ENCODE measurements around the gene TMEM178B. TPM values are rescaled to one million over a fixed set of nuclear protein-coding genes. Genes with fewer than 3 reads are reported as not detected.
A peak's percentile ranks its signal among the peaks of the same experiment; 100 is the strongest.

Gene TMEM178B
- total RNA-seq, 1 donor from 2014 or later: 38.2 TPM

DNA sequence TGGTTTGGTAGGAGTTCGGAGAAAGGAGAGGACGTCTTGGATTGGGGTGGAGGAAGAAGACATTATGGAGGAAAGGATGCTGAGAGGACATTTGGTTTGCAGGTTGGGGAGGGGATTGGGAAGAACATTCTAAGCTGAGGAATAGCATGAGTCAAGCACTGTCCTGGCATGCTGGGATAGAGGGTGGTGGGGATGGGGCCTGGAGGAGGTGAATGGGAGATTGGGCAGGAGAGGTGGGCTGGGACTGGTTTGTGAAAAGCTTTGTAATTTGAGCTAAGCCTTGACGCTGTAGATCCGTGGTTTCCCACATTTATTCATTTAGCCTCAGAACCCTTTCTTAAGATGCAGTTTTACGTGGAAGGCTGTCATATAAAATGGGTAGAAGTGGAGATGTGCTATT is 52.2 kb downstream of the TMEM178B start:
- intact Hi-C loops (cut with micrococcal nuclease): no loop called here
- ATAC-seq: no peak
- no peak for DNase-seq

DNA sequence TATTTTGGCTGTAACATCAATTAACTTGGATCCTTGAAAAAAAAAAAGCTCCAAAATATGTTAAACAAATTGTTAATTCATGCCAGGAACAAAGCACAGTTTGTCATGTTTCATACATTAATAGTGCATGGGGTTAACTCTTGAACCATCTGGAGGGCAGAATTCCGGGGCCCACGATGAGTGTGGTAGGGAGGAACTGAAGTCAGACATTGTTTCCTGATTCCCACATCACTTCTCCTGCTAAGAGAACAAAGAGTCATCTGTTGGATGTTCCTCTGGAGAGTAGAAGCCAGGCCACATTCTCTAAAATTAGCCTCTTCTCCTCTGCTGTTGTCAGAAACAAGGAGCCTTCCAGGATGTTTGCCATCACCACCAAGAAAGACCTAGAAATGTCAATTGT is 54.6 kb downstream of the TMEM178B start:
- intact Hi-C loops (cut with micrococcal nuclease): no loop called here
- no peak for DNase-seq
- no peak for ATAC-seq

DNA sequence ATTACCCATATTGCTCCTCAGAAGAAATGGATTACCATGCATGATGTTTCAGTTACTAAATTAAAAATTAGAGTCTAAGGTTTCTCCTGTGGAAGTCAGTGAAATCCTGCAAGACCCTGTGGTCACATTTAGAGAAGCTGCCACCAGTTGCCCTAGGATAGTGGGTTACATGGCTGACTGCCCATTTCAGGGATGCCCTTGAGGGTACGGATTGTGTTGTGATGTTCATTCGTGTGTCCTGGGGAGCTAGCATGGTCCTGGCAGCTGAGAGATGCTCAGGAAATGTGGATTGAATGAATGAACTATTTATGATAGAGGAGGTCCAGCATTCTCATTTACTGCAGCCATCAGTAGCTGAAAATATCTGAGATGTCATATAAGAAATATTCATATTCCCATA is 55.1 kb downstream of the TMEM178B start:
- DNase-seq: no peak
- ATAC-seq: no peak
- intact Hi-C loops (cut with micrococcal nuclease): no loop called here

DNA sequence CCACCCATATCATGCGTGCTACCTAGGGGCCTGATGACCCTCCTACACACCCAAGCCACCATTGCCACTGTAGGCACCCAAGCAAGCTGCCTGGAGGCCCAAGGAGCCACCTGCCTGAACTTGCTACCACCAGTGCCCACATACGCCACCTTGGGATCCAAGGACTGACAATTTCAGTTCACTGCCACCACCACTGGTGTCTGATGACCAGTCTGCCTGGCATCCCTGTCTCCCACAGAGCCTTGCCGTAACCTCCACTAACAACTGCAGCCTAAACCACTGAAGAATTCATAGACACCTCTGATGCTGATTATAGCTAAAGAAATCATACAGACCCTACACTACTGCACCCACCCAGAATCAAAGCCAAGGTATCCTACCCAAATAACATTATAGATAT is 58.8 kb downstream of the TMEM178B start:
- no peak for DNase-seq
- no peak for ATAC-seq
- intact Hi-C loops (cut with micrococcal nuclease): no loop called here

DNA sequence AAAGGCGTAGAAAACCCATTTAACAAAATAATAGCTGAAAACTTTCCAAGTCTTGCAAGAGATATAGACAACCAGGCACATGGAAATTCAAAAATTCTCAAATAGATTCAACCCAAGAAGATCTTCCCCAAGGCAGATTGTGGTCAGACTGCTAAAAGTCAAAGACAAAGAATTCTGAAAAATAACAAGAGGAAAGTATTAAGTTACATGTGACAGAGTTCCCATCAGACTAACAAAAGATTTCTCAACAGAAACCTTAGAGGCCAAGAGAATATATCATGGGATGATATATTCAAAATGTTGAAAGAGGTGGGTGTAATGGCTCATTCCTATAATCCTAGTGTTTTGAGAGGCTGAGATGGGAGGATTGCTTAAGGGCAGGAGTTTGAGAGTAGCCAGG is 59.8 kb downstream of the TMEM178B start:
- intact Hi-C loops (cut with micrococcal nuclease): no loop called here
- no peak for ATAC-seq

GRCh38 chr7:141142058-141142457 is 68.2 kb downstream of the TMEM178B start:
- intact Hi-C loops (cut with micrococcal nuclease): no loop called here
- ATAC-seq (no peak), DNase-seq (no peak)

More for the DNA sequence above, 59.8 kb downstream of the TMEM178B start:
- DNase-seq: no peak

- ATAC-seq (no peak), DNase-seq (no peak)
- intact Hi-C loops (cut with micrococcal nuclease): no loop called here
Measured at GRCh38 chr7:141144921-141145629, 71.2 kb downstream of the TMEM178B start.

DNA sequence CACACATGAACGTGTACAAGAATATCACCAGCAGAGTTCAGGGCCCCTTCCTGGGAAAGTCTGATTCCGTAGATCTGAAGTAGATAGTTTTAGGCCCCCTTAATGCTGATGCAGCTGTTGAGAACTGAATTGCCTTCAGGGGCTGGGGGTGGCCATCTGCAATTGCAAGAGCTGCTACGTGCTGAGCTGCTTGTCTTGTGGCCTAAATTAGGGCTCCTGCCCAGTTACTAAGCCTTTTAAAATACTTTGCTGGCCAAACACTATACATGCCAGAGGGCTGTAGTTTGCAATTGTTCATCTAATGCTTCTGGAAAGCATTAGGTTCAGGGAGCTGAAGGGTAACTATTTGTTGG is 71.7 kb downstream of the TMEM178B start:
- intact Hi-C loops (cut with micrococcal nuclease): no loop called here
- DNase-seq: no peak
- ATAC-seq: no peak

GRCh38 chr7:141147482-141147881 is 73.6 kb downstream of the TMEM178B start:
- ATAC-seq: no peak
- intact Hi-C loops (cut with micrococcal nuclease): no loop called here

DNA sequence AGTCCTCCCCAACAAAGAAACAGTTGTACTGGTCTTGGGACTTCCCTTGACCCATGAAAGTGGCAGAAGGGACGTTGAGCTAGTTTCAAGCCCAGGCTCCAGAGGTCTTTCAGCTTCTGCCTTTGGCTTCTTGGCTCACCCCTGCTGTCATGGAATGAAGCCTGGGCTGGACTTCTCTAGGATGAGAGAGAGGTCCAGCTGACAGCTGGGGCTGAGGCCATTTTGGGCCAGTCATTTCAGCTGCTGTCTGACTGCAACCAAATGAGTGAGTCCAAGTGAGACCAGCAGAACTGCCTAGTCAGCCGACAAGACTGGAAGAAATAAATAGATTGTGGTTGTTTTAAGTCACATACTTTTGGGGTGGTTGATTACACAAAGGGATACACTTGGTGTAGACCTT is 76.6 kb downstream of the TMEM178B start:
- intact Hi-C loops (cut with micrococcal nuclease): no loop called here
- ATAC-seq (peak; percentile 28), DNase-seq (no peak)

More at GRCh38 chr7:141147482-141147881, 73.6 kb downstream of the TMEM178B start:
- DNase-seq: no peak

- intact Hi-C loops (cut with micrococcal nuclease): no loop called here
- ATAC-seq: no peak
- DNase-seq: no peak
Measured at GRCh38 chr7:141151746-141152145, 77.9 kb downstream of the TMEM178B start.

DNA sequence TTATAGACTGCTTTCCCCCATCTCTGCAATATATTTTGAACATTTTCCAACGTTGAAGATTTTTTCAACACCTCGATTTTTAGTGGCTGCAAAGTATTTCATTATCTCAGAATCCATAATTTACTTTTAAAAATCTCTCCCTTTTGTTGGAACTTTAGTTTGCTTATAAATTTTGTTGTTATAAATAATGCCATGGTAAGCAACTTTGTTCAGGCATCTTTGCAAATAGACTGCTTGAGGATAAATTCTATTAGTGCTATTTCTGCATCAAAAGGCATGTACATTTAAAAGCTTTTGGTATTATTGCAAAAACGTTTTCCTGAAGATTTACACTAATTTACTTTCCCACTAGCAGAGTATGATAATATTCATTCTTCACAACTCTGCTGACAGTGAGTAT is 79.4 kb downstream of the TMEM178B start:
- intact Hi-C loops (cut with micrococcal nuclease): no loop called here
- no peak for ATAC-seq
- no peak for DNase-seq

DNA sequence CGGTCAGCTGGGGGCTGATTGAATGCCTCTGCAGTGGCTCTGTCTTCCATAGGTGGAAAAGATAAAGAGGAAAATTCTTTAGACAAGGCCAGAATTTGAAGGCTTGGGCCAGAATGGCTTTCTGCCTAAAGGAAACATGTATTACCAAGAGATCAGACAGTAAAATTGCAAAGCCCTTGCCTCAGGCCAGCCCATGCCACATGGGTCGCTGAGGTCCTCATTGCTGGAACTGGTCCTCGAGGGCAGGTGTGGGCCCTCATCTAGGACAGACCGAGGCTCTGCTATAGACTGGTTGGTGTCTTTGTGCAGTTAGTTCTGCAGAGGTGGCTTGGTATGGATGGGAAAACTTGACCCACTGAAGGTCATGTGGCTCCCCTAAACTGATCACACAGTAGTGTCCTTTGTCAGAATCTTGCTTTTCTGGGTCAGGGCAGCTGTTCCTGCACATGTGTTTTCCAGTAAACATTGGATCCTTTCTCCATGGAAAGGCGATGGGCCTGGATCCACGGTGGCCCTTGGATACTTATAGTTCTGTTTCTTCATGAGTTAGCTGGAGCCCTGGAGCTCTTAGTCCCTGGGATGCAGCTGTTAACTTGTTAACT is 80.4 kb downstream of the TMEM178B start:
- DNase-seq (no peak), ATAC-seq (no peak)
- intact Hi-C loops (cut with micrococcal nuclease): no loop called here

DNA sequence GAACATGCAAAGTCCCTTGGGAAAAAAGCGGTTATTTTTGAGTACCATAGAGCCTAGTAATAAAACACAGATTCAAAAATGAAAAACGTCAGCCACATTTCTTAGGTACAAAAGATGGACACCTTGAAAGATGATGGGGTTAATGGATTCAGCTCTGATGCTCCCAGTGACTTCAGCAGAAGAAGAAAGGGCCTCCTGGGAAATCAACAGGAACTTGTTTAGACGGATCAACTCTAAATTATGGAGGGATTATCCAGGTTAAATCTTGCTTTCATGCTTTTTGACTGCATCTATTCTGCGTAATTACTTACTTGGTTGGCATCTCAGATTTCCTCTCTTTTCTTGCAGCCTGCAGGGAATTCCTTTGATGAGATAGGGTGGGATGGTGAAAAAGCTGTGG is 82.5 kb downstream of the TMEM178B start:
- intact Hi-C loops (cut with micrococcal nuclease): no loop called here
- DNase-seq (no peak), ATAC-seq (no peak)

DNA sequence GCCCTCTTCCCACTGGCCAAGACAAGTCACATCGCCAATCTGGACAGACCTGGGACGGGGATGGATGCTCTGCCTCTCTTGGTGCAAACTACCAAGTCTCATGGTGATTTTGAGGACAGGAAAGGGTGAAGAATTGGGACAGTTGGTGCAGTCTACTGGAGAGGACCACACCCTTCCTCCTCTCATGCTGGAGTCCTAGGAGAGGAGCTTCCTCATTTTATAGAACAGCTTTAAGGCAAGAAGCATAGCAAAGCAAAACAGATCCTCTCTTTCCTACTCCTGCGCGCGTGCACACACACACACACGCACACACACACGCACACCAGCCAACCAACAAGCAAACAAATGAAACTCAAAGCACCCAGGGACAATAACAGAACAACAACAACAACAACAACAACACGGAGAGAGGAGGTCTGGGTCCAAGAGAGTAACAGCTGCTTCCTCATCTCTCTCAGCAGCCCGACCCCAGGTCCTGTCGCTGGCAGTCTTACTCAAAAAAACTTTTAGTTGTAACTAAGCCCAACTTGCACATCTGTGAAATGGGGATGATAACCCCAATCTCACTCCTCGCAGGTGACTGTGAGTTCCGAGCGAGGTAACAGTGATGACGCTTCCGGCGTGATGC is 83.4 kb downstream of the TMEM178B start:
- DNase-seq (no peak), ATAC-seq (no peak)
- intact Hi-C loops (cut with micrococcal nuclease): no loop called here

DNA sequence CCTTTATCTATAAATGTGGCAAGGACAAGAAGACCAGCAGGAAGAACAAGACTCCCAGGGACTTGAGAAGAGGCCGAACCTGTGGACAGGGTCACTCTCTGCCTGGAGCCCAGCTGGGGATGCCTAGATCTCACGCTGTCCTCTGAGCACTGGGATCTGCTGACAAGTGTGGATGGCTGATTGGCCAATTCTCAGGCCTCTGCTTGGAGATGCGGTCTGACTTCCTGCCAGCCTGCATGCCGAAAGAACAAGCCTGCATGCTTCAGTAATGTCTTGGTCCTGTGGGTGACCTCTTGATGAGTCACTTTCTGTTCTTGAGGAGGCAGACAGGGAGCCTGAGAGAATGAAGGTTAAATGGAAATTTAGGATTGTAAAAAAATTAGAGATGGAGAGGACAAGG is 84.7 kb downstream of the TMEM178B start:
- ATAC-seq (peak; percentile 51), DNase-seq (peak; percentile 46)
- intact Hi-C loops (cut with micrococcal nuclease): no loop called here

DNA sequence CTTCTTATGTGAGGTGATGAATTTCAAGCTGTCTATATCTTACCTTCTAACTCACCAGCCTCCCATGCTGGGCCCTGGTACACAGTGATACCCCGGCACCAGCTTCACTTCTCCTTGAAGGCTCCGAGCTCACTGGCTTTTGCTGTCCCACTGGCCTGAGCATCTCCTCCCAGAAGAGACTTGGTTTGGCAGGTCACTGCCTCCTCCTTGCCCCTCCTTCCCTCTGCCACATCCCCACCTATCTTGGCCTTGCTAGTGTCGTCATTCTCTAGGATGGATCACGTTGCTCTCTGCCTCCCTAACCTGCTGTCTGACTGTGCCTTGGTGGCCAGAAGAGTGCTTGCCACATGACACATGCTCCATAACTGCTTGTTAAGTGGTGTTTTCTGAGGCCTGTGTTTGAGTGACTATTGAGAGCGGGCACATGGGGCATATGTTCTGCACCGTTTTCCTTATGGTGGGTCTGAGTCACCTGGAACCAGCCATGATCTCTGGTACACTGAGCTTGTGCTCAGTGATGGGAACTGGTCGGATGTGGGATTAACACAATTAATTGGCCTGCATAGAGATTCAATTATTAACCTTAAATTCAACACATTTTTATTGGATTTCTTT is 86.5 kb downstream of the TMEM178B start:
- intact Hi-C loops (cut with micrococcal nuclease): no loop called here
- no peak for ATAC-seq
- no peak for DNase-seq

- ATAC-seq (no peak), DNase-seq (no peak)
- intact Hi-C loops (cut with micrococcal nuclease): no loop called here
Measured at GRCh38 chr7:141161550-141162535, 88.0 kb downstream of the TMEM178B start.

- intact Hi-C loops (cut with micrococcal nuclease): no loop called here
- ATAC-seq (no peak), DNase-seq (no peak)
Measured at GRCh38 chr7:141165521-141165920, 91.7 kb downstream of the TMEM178B start.
